Ramos (cell line): ENCODE data around the gene CFAP410.

ENCODE experiments used
- in situ Hi-C: fragments of 300-500 bp; cut with MboI; formaldehyde crosslinking; loops from one replicate; pipeline ENCODE4 v1.14.3; 2022; ENCODE audit warnings: low sequenced_read_pairs; ENCODE audit not compliant: unreplicated experiment

Gene CFAP410

GRCh38 chr21:44352253-44352860 is 13.2 kb upstream of the CFAP410 start:
- in situ Hi-C loops = no loop called here

- in situ Hi-C loops = no loop called here
These were observed 12.5 kb upstream of the CFAP410 start for GRCh38 chr21:44351535-44352252.

DNA sequence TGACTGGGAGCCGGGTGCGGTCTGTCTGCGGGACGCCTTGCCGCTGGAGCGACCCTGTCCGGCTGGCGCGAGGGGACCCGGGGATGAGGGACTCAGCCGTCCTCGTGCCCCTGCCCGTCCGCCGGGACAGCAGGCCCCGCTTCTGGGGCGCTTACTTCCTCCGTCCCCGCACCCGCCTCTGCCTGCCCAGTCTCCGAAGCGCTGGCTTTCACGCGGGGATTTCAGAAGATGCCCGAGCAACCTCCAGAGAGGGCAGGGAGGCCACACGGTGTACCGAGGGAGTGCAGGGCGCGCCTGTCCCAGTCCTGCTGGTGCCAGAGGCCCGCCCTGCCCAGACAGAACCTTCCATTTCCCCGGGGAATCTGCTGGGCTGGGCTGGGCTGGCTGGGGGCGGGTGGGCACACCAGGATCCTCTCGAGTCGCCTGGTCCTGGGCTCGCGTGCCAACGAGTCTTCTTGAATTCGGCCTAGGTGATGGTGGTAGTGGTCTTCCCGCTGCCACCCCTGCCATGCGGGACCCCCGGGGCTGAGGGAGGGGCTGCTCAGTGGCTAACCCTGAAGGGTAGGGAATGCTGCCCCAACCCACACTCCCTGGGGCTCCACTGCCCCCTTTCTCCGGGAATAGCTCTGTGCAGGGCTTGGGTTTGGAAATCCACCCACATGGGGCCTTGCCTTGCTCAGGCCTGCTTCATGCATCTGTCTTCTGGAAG is 11.7 kb upstream of the CFAP410 start:
- in situ Hi-C loops = no loop called here

DNA sequence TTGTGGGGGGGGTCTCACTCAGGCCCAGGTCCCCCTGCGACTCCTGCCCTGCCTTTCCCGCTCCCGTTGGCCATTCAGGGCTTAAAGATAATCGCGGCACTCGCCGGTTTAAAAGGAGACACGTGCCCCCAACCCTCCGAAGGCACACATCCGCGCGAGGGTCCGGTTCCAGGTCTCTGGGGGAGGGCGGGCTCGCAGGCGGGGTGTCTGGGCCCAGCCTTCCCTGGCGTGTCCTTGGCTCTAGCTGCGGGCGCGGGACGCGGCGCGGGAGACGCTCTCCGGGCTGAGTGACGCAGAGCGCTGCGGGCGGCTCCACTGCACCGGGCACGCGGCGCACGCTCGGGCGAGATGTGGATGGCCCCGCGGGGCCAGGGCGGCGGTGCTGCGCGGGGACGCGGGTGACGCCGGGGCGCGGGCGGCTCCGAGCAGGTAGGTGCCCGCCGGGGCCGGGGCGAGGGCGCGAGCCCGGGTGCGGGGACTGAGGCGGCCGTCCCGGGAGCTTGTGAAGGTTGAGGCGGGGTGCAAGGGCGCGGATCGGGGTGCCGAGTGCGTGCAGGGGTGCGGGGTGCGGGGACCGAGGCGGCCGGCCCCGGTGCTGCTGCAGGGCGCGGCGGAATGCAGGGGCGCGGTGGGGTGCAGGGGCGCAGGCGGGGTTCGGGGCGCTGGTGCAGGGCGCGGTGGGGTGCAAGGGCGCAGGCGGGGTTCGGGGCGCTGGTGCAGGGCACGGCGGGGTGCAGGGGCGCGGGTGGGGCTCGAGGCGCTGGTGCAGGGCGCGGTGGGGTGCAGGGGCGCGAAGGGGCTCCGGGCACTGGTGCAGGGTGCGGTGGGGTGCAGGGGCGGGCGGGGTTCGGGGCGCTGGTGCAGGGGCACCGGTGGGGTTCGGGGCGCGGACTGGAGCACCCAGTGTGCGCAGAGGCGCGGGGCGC is 10.9 kb upstream of the CFAP410 start:
- in situ Hi-C loops = loop anchor here (25.0 kb wide), 1 partner anchor 1363 kb away; no protein-coding TSS in a partner anchor

DNA sequence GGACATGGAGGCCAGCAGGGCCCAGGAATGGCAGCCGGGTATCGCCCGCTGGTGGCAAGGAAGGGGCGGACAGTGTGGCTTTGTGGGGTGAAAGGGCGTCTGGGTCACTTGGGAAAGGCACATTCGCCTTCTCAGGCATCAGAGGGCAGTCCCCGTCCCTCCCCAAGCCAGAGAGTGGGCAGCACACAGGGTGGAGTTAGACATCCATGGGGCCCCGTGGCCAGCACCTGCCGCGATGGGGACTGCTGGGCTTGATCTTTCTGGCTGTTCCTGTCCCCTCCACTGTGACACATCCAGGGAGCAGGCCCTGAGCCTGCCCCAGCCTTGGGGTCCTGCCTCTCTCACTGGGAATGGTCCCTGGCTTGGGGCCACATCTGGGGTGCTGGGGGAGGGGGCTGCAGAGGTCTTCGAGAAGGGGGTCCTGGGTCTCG is 10.2 kb upstream of the CFAP410 start:
- in situ Hi-C loops = loop anchor here (25.0 kb wide), 1 partner anchor 1362 kb away; no protein-coding TSS in a partner anchor

DNA sequence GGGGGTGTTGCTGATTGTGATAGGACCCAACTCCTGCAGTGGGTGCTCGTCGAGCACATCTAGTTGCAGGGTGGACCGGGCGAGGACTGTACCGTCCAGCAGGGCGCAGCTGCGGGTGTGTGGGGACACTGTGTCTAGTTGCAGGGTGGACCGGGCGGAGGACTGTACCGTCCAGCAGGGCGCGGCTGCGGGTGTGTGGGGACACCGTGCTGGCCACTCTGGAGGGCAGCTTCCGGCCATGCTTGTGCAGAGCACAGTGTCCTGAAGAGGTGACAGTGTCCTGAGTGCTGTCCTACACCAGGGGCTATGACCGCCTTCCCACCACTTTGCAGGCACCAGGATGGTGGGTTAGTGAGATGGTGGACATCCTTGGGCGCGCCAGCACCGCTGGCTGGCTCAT is 9.7 kb upstream of the CFAP410 start:
- in situ Hi-C loops = loop anchor here (25.0 kb wide), 1 partner anchor 1362 kb away; no protein-coding TSS in a partner anchor

GRCh38 chr21:44347911-44348451 is 8.8 kb upstream of the CFAP410 start:
- in situ Hi-C loops = loop anchor here (25.0 kb wide), 1 partner anchor 1361 kb away; no protein-coding TSS in a partner anchor

GRCh38 chr21:44345495-44345894 is 6.3 kb upstream of the CFAP410 start:
- in situ Hi-C loops = loop anchor here (25.0 kb wide), 1 partner anchor 1358 kb away; no protein-coding TSS in a partner anchor

- in situ Hi-C loops = loop anchor here (25.0 kb wide), 1 partner anchor 1357 kb away; no protein-coding TSS in a partner anchor
These were observed 5.5 kb upstream of the CFAP410 start for GRCh38 chr21:44344541-44345183.

DNA sequence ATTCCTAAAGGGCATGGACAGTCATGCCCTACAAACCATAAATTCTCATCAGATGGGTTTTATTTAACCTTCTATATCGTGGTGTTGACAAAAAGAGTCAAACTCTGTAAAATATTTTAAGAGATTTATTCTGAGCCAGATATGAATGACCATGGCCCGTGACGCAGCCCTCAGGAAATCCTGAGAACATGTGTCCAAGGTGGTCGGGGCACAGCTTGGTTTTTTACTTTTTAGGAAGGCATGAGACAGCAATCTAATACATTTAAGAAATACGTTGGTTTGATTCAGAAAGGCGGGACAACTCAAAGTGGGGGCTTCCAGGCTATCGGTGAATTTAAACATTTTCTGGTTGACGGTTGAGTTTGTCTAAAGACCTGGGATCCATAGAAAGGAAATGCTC is 3.8 kb upstream of the CFAP410 start:
- in situ Hi-C loops = loop anchor here (25.0 kb wide), 1 partner anchor 1356 kb away; no protein-coding TSS in a partner anchor

- in situ Hi-C loops = loop anchor here (25.0 kb wide), 1 partner anchor 1355 kb away; no protein-coding TSS in a partner anchor
These were observed 2.7 kb upstream of the CFAP410 start for GRCh38 chr21:44341726-44342458.

GRCh38 chr21:44337941-44338895 is 972 bp downstream of the CFAP410 start:
- in situ Hi-C loops = loop anchor here (10.0 to 25.0 kb wide), 2 partner anchors 533 to 1351 kb away; no protein-coding TSS in a partner anchor

- in situ Hi-C loops = loop anchor here (10.0 to 25.0 kb wide), 2 partner anchors 533 to 1350 kb away; no protein-coding TSS in a partner anchor
These were observed 1.7 kb downstream of the CFAP410 start for GRCh38 chr21:44337449-44337848.

DNA sequence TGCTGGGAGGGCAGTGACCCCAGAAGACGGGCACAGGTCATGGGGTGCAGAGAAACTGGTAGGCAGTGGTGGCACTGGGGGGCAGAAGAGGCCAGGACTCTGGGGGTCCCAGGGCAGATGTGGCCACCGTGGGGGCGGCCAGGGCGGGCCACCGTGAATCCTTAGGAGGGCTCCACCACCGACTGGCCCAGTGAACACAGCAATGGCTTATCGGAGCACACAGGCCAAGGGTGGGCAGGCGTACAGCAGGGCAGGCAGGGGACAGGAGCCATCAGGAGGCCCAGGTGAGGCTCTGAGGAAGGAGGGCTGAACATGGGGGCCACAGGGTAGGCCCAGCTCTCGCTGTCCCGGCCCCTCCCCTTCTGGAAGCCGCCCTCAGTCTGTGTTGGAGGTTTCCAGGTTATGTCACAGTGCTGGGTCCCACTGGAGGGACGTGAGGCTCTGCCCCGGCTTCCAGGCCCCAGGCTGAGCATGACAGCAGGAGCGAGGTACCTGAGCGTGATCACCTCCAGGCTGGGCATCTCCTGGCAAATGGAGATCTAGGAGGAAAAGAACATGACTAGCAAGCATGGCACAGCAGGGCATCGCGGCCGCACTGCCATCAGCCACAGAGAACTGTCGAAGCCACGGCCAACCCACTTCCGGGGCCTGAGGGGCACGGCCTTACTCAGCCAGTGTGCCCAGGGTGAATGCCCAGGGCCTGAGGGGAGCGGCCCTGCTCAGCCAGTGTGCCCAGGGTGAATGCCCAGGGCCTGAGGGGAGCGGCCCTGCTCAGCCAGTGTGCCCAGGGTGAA is 3.7 kb downstream of the CFAP410 start:
- in situ Hi-C loops = loop anchor here (10.0 to 25.0 kb wide), 2 partner anchors 531 to 1348 kb away; no protein-coding TSS in a partner anchor

DNA sequence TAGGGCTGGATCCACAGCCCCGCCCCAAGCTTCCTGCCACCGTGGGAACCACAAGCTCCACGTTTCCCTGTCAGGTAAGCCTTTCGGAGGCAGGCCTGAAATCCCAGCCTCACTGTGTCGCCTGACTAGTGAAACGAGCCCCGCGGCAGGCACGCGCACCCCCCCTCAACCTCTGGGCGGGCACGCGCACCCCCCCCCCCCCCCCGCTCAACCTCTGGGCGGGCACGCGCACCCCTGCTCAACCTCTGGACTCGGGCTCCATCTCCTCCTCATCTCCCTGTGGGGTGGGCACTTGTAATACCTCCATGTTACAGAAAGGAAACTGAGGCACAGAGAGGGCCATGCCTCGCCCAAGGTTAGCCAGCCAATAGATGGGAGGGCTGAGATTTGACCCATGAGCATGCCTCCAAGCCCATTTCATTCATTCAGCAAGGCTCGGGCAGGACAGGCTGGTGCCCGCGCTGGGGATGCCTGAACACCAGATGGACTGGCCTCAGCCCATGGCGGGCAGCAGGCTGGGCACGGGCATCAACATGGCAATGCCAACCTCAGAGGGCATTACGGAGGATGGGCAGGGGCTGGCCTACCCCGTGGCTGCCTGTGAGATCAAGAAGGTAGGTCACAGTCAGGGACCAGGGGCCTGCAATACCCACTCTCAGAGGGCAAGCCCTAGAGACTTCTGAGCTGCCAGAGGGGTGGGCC is 4.7 kb downstream of the CFAP410 start:
- in situ Hi-C loops = loop anchor here (10.0 to 25.0 kb wide), 2 partner anchors 530 to 1347 kb away; no protein-coding TSS in a partner anchor
